NCI-H1417 (cell line): ENCODE measurements around the gene SLC46A1.
A peak's percentile ranks its signal among the peaks of the same experiment; 100 is the strongest.

ENCODE experiments used
- DNase-seq, 3 experiments: peaks; one replicate each; lab custom pipeline; 2025; lab: John Stamatoyannopoulos, UW

The SLC46A1 gene

DNA sequence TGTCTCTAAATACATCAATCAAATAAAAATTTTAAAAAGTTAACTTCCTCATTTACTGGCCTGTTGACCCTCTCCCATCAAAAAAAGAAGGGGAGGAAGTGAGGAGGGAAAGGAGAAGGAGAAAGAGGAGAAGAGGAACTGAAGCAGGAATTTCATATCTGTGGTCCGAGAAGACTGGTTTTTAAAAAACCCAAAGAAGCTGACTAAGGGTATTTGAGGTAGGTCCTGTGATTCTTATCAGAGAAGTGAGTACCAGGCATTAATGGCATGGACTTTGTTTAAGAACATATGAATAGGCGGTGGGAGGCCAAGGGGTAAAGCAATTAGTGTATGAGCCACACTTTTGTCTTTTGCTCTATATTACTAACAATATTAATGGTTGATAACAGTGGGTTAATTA, 2.0 kb downstream of the SLC46A1 start:
- no peak for DNase-seq

DNA sequence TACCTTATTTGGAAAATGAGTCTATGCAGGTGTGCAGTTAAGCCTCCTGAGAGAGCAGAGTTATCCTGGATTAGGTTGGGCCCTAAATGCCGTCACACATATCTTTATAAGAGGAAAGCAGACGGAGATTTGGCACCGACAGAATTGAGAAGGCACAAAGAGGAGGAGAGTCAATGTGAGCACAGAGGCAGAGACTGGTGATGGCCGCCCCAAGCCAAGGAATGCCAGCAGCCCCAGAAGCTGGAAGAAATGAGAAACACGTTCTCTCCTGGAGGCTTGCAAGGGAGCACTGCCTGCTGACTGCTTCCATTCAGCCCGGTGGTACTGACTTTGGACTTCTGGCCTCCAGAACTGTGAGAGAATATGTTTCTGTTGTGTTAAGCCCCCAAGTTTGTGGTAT, 3.2 kb downstream of the SLC46A1 start:
- no peak for DNase-seq

DNA sequence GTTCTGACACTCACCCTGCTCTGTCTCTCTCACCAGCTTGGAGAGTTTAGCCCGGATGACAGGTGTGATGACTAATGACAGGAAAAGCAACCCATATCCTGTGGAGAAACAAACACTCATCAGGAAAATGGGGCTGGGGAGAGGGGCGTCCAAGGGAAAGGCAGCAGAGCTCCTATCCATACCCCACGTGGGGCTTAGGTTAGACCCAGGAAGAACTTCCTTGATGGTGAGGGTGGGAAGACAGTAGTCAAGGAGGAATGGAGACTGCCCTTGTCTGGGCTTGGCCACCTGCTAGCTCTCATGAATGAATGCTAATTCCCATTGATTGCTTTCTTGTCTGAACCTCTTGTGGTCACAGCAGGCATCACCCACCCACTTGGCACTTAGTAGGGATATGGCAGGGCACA, 3.8 kb downstream of the SLC46A1 start:
- DNase-seq = peak in 2 of 3 experiments; percentile 36 to 71

DNA sequence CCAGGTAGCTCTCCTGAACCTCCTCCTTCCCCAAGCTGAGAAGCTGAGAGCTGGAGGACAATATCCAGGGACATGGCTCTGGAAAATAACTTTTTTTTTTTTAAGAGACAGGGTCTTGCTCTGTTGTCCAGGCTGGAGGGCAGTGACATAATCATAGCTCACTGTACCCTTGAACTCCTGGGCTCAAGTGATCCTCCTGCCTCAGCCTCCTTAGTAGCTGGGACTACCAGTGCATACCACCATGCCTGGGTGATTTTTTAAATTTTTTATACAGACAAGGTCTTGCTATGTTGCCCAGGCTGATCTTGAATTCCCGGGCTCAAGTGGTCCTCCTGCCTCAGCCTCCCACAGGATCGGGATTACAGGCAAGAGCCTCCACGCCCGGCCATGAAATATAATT, 6.2 kb downstream of the SLC46A1 start:
- DNase-seq = no peak

DNA sequence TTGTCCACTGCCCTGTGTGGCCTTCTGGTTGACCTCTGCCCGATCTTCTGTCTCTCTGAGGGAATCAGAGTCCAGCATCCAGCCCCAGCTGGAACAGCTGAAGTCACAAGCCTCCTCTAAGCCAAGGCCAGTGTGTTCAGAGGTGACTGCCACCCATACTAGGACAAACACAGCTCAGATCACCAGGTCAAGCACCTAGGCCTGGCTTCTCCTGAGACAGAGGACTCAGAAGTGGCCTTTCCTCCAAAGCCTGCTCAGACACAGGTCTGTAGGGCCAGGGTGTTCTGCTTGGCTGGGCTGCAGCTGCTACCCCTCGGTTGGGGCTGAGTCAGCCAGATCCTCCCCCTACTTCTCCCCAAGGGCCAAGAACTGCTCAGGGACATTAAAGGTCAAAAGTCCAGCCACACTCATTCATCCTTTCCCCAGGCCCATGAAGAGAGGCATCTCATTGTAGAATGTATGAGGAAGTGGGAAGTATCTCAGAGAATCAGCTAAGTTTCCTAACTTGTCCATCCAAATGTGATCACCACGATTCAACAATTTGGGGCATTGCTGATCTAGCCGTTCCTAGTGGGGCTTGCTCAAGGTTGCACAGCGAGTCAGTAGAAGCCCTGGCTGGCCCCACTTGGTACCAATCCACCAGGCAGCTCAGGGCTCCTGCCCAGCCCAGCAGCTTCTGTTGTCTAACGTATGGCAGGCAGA, 7.6 kb downstream of the SLC46A1 start:
- DNase-seq = no peak

DNA sequence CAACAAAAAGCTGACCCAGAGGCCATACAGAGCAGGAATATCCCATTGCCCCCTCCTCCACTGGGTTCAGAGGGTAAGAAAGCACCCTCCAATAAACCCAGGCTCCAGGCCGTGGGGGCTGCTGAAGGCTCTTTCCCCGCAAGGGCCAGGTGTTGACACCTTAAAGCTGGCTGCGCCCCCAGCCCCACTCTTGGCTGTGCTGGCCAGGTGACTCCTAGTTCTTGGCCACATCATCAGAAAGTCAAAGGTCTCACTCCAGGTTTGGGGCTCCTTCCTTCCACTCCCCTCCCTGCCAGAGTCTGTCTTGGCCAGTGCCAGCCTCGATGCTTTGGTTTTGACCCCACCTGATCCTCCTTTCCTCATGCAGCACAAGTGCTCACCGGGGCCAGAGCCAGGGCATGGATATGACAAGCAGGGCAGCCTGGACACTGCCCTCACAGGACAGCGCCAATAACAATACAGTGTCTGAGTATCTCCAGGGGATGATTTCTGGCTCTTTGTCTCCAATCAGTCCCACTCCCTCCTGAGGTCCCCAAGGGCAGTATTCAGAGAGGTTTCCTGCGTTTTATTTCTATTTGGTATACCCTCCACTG, 8.2 kb downstream of the SLC46A1 start:
- no peak for DNase-seq

DNA sequence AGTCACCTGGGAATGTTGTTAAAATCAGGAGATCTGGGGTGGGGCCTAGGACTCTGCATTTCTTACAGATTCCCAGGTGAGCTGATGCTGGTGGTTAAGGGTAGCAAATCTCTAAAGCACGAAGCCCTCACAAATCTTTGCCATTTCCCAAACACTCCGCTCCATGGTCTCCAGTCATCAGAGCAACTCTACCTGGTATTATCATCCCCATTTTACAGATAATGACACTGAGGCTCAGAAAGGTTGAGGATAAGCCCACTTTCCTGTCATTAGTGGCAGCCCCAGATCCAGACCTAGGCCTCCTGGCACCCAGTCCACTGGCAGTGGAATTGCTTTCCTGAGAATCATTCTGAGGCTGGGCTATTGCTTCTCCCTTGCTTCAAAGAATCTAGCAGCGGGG, 8.7 kb downstream of the SLC46A1 start:
- no peak for DNase-seq

DNA sequence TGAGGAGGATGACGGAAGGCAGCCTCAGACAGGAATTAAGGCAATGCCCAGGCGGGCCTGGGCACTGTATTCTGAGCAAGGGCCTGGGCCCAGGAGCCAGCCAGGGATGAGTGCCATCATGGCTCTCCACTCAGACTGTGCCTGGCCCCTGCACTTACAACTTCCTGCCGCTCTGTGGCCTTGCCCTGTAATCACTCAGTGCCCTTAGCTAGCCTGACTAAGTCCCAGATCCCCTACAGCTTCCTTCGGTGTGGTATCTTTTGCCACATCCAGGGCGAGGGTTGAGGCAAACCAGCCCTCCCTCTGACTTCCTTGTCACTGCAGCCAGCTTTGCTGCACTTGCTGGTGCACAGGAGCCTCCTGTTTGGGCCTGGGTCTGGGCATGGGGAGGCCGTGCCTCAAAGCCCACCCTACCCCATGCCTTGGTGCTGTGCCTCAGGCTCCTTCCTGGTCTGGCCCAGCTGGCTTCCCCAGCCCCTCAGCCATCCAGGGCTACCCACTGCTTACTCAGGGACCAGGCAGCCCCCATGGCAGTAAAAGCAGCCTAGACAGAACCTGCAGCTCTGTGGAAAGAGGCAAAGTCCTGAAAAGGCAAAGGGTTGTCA, 9.3 kb downstream of the SLC46A1 start:
- DNase-seq = no peak

DNA sequence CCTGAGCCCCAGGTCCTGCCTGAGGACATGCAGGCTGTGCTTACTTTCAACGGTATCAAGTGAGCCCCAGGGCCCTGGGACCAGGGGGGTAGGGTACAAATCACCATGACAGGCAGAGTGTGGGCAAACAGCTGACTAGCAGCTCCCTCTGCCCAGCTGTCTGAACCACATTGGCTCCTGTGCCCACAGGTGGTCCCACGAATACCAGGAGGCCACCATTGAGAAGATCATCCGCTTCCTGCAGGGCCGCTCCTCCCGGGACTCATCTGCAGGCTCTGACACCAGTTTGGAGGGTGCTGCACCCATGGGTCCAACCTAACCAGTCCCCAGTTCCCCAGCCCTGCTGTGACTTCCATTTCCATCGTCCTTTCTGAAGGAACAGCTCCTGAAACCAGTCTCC, 10.0 kb downstream of the SLC46A1 start:
- no peak for DNase-seq

DNA sequence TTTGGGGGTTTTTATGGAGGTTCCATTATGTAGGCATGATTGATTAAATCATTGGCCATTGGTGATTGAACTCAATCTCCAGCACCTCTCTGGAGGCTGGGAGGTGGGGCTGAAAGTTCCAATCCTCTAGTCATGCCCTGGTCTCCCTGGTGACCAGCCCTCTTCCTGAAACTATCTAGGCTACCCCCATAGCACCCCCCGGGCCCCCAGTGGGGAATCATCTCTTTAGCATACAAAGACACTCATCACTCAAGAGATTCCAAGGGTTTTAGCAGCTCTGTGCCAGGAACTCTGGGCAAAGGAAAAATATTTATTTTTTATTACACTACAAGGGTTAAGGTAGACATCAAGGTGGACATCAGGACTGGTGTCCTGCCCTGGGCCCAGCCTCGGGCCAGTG, 10.6 kb downstream of the SLC46A1 start:
- DNase-seq = no peak

DNA sequence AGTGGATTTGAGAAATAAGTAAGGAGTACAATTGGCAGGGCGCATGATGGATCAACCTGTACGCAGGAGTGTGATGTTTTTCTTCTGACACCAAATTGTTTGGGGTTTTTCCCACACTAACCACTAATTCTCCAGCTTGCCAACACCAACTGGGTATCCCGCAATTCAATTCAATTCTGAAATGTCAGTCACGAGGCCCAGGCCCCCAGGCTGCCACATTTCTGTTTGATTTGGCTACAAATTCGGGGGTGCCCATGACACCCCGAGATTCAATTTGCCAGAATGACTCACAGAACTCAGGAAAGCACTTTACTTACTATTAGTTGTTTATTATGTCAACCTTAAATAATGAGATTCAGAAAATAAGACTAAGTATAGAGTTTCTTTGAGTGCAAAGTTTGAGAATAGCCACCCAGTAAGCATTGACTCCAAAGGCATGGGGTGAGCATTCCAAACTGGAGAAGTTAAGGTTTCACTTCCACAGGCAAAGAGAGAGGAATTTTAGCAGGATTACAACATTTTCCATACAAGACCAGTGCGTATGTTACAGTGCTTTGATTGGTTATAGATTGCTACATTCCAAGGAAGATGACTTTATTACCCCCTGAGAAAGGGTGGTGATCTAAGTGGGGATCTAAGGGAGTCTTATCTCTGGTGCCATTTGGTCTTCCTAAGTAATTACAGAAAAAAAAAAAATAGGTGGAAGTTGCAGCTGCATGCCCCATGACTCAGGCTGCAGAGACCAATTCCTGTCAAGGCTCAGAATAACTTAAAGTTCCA, 11.5 kb downstream of the SLC46A1 start:
- DNase-seq = no peak

DNA sequence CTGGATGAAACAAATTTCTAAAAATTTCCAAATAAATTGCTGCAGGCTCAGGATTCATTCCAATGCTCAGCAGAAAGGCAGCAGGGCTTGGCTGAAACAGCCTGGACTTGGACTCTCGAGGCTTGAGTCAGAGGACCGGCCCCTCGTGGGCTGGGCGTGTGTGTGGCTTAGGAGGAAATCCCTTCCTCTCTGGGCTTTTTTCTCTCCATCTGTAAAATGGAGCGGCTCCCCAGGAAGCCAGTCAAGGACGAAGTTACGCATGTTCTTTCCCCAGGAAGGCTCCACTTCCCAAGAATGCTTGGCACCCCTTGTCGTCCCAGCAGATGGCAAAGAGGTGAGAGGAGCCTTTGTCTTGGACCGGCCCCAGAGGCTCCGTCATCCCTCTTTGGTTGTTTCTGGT, 13.5 kb downstream of the SLC46A1 start:
- no peak for DNase-seq

DNA sequence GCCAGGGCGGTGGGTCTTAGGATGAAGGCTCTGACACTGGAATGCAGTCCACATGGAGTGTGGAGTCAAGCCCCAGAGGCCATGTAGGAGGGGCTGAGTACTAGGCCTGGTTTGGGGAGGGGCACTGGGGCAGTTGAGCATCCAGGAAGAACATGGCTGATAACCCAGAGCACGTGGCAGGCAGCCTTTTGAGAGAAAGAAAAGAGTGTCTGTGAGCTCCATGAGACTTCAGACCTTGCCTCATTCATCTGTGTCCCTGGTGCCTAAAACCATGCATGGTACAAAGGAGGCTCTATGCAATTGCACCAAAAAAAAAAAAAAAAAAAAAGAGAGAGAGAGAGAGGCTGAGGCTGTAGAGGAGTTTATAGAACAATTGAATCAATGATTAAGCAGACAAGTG, 14.6 kb downstream of the SLC46A1 start:
- no peak for DNase-seq

DNA sequence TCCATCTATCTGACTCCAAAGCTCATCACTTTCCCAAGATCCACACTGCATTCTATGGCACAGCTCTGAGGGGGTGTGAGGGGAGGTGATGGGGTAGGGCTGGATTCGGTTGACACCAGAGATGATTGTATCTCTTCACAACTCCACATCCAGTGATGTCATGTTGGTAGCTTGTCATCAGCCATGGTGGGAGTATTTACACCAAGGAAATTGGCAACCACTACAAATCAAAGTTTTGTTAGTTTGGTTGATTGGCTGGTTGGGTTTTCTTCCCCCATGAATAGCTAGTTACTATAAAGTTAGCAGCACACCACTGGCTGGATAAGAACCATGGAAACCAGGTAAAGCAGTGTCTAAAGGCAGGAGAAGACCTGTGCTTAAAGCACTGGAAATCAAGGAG, 15.0 kb downstream of the SLC46A1 start:
- DNase-seq = no peak

DNA sequence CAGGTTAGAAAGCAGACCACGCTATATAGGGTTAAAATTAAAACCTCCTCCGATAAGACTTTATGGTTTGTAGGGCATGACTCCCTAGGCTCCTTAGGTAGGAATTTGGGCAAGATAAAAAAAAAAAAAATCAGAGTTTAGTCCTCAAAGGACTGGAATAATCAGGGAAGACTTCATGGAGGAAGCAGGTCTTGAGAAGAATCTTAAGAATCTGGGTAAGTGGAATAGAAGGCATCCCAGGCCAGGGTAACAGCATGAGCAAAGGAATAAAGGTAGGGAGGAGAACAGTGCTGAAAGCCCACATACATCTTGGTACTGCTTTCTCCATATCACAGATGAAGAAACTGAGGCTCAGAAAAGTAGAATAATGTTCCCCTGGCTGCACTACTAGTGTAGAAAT, 15.4 kb downstream of the SLC46A1 start:
- DNase-seq = no peak

DNA sequence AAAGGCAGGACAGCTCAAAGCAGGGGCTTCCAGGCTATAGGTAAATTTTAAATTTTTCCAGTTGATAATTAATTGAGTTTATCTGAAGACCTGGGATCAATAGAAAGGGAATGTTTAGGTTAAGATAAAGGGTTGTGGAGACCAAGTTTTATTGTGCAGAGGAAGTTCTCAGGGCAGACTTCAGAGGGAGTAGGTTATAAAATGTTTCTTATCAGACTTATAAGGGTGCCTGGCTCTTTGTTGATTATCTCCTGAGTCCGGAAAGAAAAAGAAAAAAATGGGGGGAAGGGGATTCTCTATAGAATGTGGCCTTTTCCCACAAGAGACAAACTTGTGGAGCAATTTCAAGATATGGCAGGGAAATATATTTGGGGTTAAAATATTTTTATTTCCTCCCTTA, 15.9 kb downstream of the SLC46A1 start:
- no peak for DNase-seq

DNA sequence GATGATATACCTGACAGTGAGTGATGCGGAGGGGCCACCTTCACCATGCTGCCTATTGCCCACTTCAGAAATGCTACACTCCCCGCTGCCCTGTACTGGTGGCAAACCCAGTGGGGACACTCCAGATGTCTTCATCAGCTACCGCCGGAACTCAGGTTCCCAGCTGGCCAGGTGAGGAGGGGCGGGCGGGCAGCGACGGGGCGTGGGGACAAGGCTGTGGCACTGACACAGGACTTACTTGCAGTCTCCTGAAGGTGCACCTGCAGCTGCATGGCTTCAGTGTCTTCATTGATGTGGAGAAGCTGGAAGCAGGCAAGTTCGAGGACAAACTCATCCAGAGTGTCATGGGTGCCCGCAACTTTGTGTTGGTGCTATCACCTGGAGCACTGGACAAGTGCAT, 17.9 kb downstream of the SLC46A1 start:
- DNase-seq = no peak

DNA sequence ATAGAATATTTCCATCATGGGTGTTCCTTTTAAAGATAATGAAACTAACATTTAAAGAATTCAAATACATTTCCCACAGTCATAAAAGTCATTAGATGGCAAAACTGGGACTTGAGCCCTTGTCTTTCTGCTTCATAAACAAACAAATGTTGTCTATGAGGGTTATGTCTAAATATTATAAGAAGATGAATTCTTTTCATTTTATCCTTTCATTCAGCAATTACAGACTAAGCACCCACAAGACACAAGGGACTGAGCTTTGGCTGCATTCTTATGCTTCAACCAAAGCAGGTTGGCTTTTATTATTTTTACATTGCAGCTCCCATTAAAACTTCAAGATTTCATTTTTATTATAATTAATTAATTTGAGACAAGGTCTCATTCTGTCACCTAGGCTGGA, 19.6 kb downstream of the SLC46A1 start:
- no peak for DNase-seq

DNA sequence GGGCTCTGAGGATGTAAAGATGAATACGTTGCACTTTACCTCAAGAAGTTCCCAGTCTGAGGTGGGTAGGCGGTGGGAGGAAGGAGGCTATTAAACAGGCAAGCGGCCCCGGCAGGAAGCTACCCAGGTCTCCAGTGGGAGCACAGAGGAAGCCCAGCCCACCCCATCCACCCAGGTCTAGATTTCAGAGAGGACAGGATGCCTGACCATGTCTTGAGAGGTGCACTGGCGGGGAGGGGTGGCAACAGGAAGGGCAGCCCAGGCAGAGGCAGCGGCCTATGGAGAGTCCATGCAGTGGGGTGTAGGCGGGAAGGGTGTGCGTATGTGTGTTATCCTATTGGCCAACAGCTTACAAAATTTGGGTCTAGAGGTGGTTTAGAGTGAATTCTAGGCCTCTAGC, 20.6 kb downstream of the SLC46A1 start:
- peak in 2 of 3 experiments; percentile 32 to 47 for DNase-seq

DNA sequence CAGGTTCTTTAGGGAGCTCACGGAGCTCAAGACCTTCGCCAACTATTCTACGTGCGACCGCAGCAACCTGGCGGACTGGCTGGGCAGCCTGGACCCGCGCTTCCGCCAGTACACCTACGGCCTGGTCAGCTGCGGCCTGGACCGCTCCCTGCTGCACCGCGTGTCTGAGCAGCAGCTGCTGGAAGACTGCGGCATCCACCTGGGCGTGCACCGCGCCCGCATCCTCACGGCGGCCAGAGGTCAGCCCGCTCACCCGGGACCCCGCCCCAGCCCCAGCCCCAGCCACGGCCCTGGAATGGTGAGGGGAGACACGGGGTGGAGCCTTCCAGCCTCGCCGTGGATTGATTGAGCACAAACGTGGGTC, 21.0 kb downstream of the SLC46A1 start:
- DNase-seq = peak in 1 of 3 experiments; percentile 73

DNA sequence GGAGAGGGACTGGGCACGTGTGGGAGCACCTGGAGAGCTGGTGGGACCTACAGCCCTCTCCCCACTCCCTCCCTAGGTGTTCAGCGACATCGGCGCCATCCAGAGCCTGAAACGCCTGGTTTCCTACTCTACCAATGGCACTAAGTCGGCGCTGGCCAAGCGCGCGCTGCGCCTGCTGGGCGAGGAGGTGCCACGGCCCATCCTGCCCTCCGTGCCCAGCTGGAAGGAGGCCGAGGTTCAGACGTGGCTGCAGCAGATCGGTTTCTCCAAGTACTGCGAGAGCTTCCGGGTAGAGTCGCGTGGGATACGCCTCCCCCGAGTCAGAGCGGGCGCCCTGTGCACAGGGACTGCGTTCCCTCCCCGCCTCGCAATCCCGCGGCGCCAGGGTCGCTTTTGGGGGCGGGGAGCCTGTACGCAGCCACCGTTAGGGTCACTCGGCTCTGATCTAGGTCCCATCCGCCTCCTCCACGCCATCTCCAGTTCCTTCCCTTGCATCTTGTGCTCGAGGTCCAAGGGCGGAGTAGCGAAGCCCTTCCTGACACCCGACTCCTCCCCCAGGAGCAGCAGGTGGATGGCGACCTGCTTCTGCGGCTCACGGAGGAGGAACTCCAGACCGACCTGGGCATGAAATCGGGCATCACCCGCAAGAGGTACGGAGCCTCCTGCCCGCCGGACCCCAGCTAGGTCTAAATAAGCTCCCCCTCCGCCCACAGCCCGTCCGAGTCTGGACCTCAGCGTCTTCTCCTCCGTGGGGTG, 21.6 kb downstream of the SLC46A1 start:
- DNase-seq = peak; percentile 82 to 88 (median 86)

DNA sequence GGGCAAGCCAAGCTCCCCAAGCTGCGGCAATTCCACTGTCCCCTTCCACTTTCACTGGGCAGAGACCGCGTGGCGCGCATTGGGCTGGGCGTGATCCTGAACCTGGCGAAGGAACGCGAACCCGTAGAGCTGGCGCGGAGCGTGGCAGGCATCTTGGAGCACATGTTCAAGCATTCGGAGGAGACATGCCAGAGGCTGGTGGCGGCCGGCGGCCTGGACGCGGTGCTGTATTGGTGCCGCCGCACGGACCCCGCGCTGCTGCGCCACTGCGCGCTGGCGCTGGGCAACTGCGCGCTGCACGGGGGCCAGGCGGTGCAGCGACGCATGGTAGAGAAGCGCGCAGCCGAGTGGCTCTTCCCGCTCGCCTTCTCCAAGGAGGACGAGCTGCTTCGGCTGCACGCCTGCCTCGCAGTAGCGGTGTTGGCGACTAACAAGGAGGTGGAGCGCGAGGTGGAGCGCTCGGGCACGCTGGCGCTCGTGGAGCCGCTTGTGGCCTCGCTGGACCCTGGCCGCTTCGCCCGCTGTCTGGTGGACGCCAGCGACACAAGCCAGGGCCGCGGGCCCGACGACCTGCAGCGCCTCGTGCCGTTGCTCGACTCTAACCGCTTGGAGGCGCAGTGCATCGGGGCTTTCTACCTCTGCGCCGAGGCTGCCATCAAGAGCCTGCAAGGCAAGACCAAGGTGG, 24.7 kb downstream of the SLC46A1 start:
- no peak for DNase-seq
